ENCODE measurements around the gene RABL6.
"Not testable (repeated sequence)": the region's sequence is repeated elsewhere in the genome, so short reads cannot be mapped to it uniquely, and the experiment has no call there.

RABL6 gene

GRCh38 chr9:136765041-136765440 is 42.7 kb upstream of the RABL6 start:
- Histone ChIP-seq H3K4me1 (ENCODE audit: control insufficient read depth, low read depth, low read length) (peaks cover 2% of the 10 kb centered on the region), H3K9ac (ENCODE audit: low read length) (no peak overlapping the region), H3K27ac (ENCODE audit: low read length) (no peak overlapping the region), H3K27me3 (ENCODE audit: control insufficient read depth, insufficient read depth, low read length) (peaks cover 8% of the 10 kb centered on the region), H3K9me3 (ENCODE audit: control insufficient read depth, low read depth, low read length) (no peaks in the 10 kb centered on the region), H3K36me3 (ENCODE audit: control insufficient read depth, low read depth, low read length) (no peaks in the 10 kb centered on the region), H3K4me3 (ENCODE audit: low read length) (no peak overlapping the region)

- H3K4me3 ChIP-seq (ENCODE audit: low read length); H3K27ac ChIP-seq (ENCODE audit: low read length); H3K36me3 ChIP-seq (ENCODE audit: control insufficient read depth, low read depth, low read length); H3K4me1 ChIP-seq (ENCODE audit: control insufficient read depth, low read depth, low read length); H3K9ac ChIP-seq (ENCODE audit: low read length); H3K9me3 ChIP-seq (ENCODE audit: control insufficient read depth, low read depth, low read length); H3K27me3 ChIP-seq (ENCODE audit: control insufficient read depth, insufficient read depth, low read length): not testable (repeated sequence)
These were observed 41.9 kb upstream of the RABL6 start for GRCh38 chr9:136765745-136766409.

GRCh38 chr9:136766410-136767120 is 41.2 kb upstream of the RABL6 start:
- H3K27me3 ChIP-seq (ENCODE audit: control insufficient read depth, insufficient read depth, low read length); H3K4me3 ChIP-seq (ENCODE audit: low read length); H3K9me3 ChIP-seq (ENCODE audit: control insufficient read depth, low read depth, low read length); H3K9ac ChIP-seq (ENCODE audit: low read length); H3K4me1 ChIP-seq (ENCODE audit: control insufficient read depth, low read depth, low read length); H3K36me3 ChIP-seq (ENCODE audit: control insufficient read depth, low read depth, low read length); H3K27ac ChIP-seq (ENCODE audit: low read length): not testable (repeated sequence)

- H3K4me1 ChIP-seq (ENCODE audit: control insufficient read depth, low read depth, low read length), result no peaks in the 10 kb centered on the region
- no peak overlapping the region for H3K27ac ChIP-seq (ENCODE audit: low read length)
- H3K4me3 ChIP-seq (ENCODE audit: low read length), result no peak overlapping the region
- H3K36me3 ChIP-seq (ENCODE audit: control insufficient read depth, low read depth, low read length), result no peaks in the 10 kb centered on the region
- peaks cover 5% of the 10 kb centered on the region for H3K9me3 ChIP-seq (ENCODE audit: control insufficient read depth, low read depth, low read length)
- H3K27me3 ChIP-seq (ENCODE audit: control insufficient read depth, insufficient read depth, low read length), result peaks cover 4% of the 10 kb centered on the region
- no peak overlapping the region for H3K9ac ChIP-seq (ENCODE audit: low read length)
These were observed 38.0 kb upstream of the RABL6 start for GRCh38 chr9:136769710-136770191.

GRCh38 chr9:136771907-136772415 is 35.8 kb upstream of the RABL6 start:
- H3K27me3 ChIP-seq (ENCODE audit: control insufficient read depth, insufficient read depth, low read length), result peaks cover 4% of the 10 kb centered on the region
- H3K9ac ChIP-seq (ENCODE audit: low read length), result no peak overlapping the region
- peaks cover 5% of the 10 kb centered on the region for H3K9me3 ChIP-seq (ENCODE audit: control insufficient read depth, low read depth, low read length)
- no peak overlapping the region for H3K4me3 ChIP-seq (ENCODE audit: low read length)
- no peak overlapping the region for H3K27ac ChIP-seq (ENCODE audit: low read length)
- no peaks in the 10 kb centered on the region for H3K36me3 ChIP-seq (ENCODE audit: control insufficient read depth, low read depth, low read length)
- H3K4me1 ChIP-seq (ENCODE audit: control insufficient read depth, low read depth, low read length), result no peaks in the 10 kb centered on the region

GRCh38 chr9:136773386-136774044 is 34.2 kb upstream of the RABL6 start:
- Histone ChIP-seq H3K4me3 (ENCODE audit: low read length) (no peak overlapping the region), H3K27ac (ENCODE audit: low read length) (no peak overlapping the region), H3K9me3 (ENCODE audit: control insufficient read depth, low read depth, low read length) (peaks cover 5% of the 10 kb centered on the region), H3K4me1 (ENCODE audit: control insufficient read depth, low read depth, low read length) (no peaks in the 10 kb centered on the region), H3K36me3 (ENCODE audit: control insufficient read depth, low read depth, low read length) (no peaks in the 10 kb centered on the region), H3K9ac (ENCODE audit: low read length) (no peak overlapping the region), H3K27me3 (ENCODE audit: control insufficient read depth, insufficient read depth, low read length) (peaks cover 6% of the 10 kb centered on the region)

GRCh38 chr9:136774416-136775045 is 33.2 kb upstream of the RABL6 start:
- Histone ChIP-seq H3K4me3 (ENCODE audit: low read length) (no peak overlapping the region), H3K4me1 (ENCODE audit: control insufficient read depth, low read depth, low read length) (no peaks in the 10 kb centered on the region), H3K36me3 (ENCODE audit: control insufficient read depth, low read depth, low read length) (no peaks in the 10 kb centered on the region), H3K9me3 (ENCODE audit: control insufficient read depth, low read depth, low read length) (peaks cover 5% of the 10 kb centered on the region), H3K27me3 (ENCODE audit: control insufficient read depth, insufficient read depth, low read length) (peaks cover 6% of the 10 kb centered on the region), H3K9ac (ENCODE audit: low read length) (no peak overlapping the region), H3K27ac (ENCODE audit: low read length) (no peak overlapping the region)

- Histone ChIP-seq H3K9ac (ENCODE audit: low read length) (no peak overlapping the region), H3K9me3 (ENCODE audit: control insufficient read depth, low read depth, low read length) (peaks cover 5% of the 10 kb centered on the region), H3K4me3 (ENCODE audit: low read length) (no peak overlapping the region), H3K4me1 (ENCODE audit: control insufficient read depth, low read depth, low read length) (no peaks in the 10 kb centered on the region), H3K36me3 (ENCODE audit: control insufficient read depth, low read depth, low read length) (no peaks in the 10 kb centered on the region), H3K27me3 (ENCODE audit: control insufficient read depth, insufficient read depth, low read length) (peaks cover 6% of the 10 kb centered on the region), H3K27ac (ENCODE audit: low read length) (no peak overlapping the region)
These were observed 32.6 kb upstream of the RABL6 start for GRCh38 chr9:136775191-136775590.

- no peaks in the 10 kb centered on the region for H3K36me3 ChIP-seq (ENCODE audit: control insufficient read depth, low read depth, low read length)
- H3K27me3 ChIP-seq (ENCODE audit: control insufficient read depth, insufficient read depth, low read length), result peaks cover 6% of the 10 kb centered on the region
- H3K4me3 ChIP-seq (ENCODE audit: low read length), result no peak overlapping the region
- no peak overlapping the region for H3K9ac ChIP-seq (ENCODE audit: low read length)
- H3K4me1 ChIP-seq (ENCODE audit: control insufficient read depth, low read depth, low read length), result no peaks in the 10 kb centered on the region
- H3K9me3 ChIP-seq (ENCODE audit: control insufficient read depth, low read depth, low read length), result peaks cover 5% of the 10 kb centered on the region
- H3K27ac ChIP-seq (ENCODE audit: low read length), result no peak overlapping the region
These were observed 30.8 kb upstream of the RABL6 start for GRCh38 chr9:136776947-136777346.

GRCh38 chr9:136777359-136777758 is 30.4 kb upstream of the RABL6 start:
- Histone ChIP-seq H3K9ac (ENCODE audit: low read length) (no peak overlapping the region), H3K9me3 (ENCODE audit: control insufficient read depth, low read depth, low read length) (peaks cover 5% of the 10 kb centered on the region), H3K27me3 (ENCODE audit: control insufficient read depth, insufficient read depth, low read length) (peaks cover 6% of the 10 kb centered on the region), H3K27ac (ENCODE audit: low read length) (no peak overlapping the region), H3K36me3 (ENCODE audit: control insufficient read depth, low read depth, low read length) (no peaks in the 10 kb centered on the region), H3K4me3 (ENCODE audit: low read length) (no peak overlapping the region), H3K4me1 (ENCODE audit: control insufficient read depth, low read depth, low read length) (no peaks in the 10 kb centered on the region)

GRCh38 chr9:136779808-136780207 is 27.9 kb upstream of the RABL6 start:
- H3K27ac ChIP-seq (ENCODE audit: low read length), result no peak overlapping the region
- no peaks in the 10 kb centered on the region for H3K4me1 ChIP-seq (ENCODE audit: control insufficient read depth, low read depth, low read length)
- H3K9ac ChIP-seq (ENCODE audit: low read length), result no peak overlapping the region
- H3K4me3 ChIP-seq (ENCODE audit: low read length), result no peak overlapping the region
- H3K36me3 ChIP-seq (ENCODE audit: control insufficient read depth, low read depth, low read length), result no peaks in the 10 kb centered on the region
- H3K9me3 ChIP-seq (ENCODE audit: control insufficient read depth, low read depth, low read length), result no peaks in the 10 kb centered on the region
- H3K27me3 ChIP-seq (ENCODE audit: control insufficient read depth, insufficient read depth, low read length), result peaks cover 6% of the 10 kb centered on the region
